SU-DHL-6 (cell line): ENCODE data around the gene KIAA1210.

ENCODE experiments used
- H2AFZ ChIP-seq: fragments of 200-600 bp; sonication (generic); 2 replicates; pipeline ENCODE4 v1.6.1; 2014; ENCODE audit warnings: low read depth, mild to moderate bottlenecking, moderate library complexity, mixed read lengths, antibody characterized with exemption, low read length; ENCODE audit not compliant: severe bottlenecking
- H3F3A ChIP-seq: fragments of 200-600 bp; shearing (Covaris generic); 2 replicates; pipeline ENCODE4 v1.6.0; 2016; ENCODE audit warnings: antibody characterized with exemption, mild to moderate bottlenecking; ENCODE audit not compliant: insufficient read depth
- H3K27ac ChIP-seq: fragments of 200-600 bp; sonication (generic); 2 replicates; pipeline ENCODE4 v1.5.1; 2016; ENCODE audit warnings: low read depth, mild to moderate bottlenecking, low read length, moderate library complexity, mixed read lengths
- H3K27me3 ChIP-seq: fragments of 200-600 bp; sonication (generic), shearing (Covaris generic); 2 replicates; pipeline ENCODE4 v1.6.0; 2014; ENCODE audit warnings: mild to moderate bottlenecking, low read length
- H3K36me3 ChIP-seq: fragments of 200-600 bp; sonication (generic); 2 replicates; pipeline ENCODE4 v1.6.1; 2014; ENCODE audit warnings: mild to moderate bottlenecking, low read length, mixed read lengths
- H3K4me2 ChIP-seq: fragments of 300-600, 200-600 bp; shearing (Covaris generic), sonication (generic); 2 replicates; pipeline ENCODE4 v1.6.0; 2014; ENCODE audit warnings: low read length, low read depth, mild to moderate bottlenecking; ENCODE audit not compliant: poor library complexity, severe bottlenecking
- H3K4me3 ChIP-seq: fragments of 200-600 bp; sonication (generic); 2 replicates; pipeline ENCODE4 v1.5.1; 2014; ENCODE audit warnings: antibody characterized with exemption, low read length, mild to moderate bottlenecking, mixed read lengths; ENCODE audit not compliant: insufficient read depth, poor library complexity, severe bottlenecking
- H3K79me2 ChIP-seq: fragments of 200-600 bp; sonication (generic); 2 replicates; pipeline ENCODE4 v1.6.1; 2014; ENCODE audit warnings: mild to moderate bottlenecking, low read length, moderate library complexity; ENCODE audit not compliant: insufficient read depth
- H3K9ac ChIP-seq: fragments of 200-600 bp; sonication (generic); 2 replicates; pipeline ENCODE4 v1.7.0; 2014; ENCODE audit warnings: mild to moderate bottlenecking, low read length
- H3K9me2 ChIP-seq: fragments of 200-600 bp; sonication (generic); replicated peaks from 2 replicates; pipeline ENCODE4 v1.6.1; 2014; ENCODE audit warnings: low read length; ENCODE audit not compliant: insufficient read depth
- H3K9me3 ChIP-seq: fragments of 200-600 bp; sonication (generic); 2 replicates; pipeline ENCODE4 v1.6.1; 2014; ENCODE audit warnings: low read length, mixed read lengths; ENCODE audit not compliant: insufficient read depth
- H4K20me1 ChIP-seq: fragments of 200-600 bp; sonication (generic); 2 replicates; pipeline ENCODE4 v1.6.1; 2014; ENCODE audit warnings: low read depth, mild to moderate bottlenecking, antibody characterized with exemption, low read length, moderate library complexity, mixed read lengths
- CTCF ChIP-seq: fragments of 200-600 bp; sonication (generic); IDR thresholded peaks from one replicate; pipeline ENCODE4 v1.5.1; 2017; ENCODE audit warnings: antibody characterized with exemption, mild to moderate bottlenecking, low read length, moderate library complexity; ENCODE audit not compliant: insufficient read depth, poor library complexity, severe bottlenecking
- EZH2phosphoT487 ChIP-seq: fragments of 200-600 bp; sonication (generic), shearing (Covaris generic); conservative IDR thresholded peaks from 2 replicates; pipeline ENCODE4 v1.6.1; 2018; ENCODE audit warnings: mild to moderate bottlenecking, antibody characterized with exemption, low read length, moderate library complexity, mixed read lengths

The KIAA1210 gene

GRCh38 chrX:119101168-119101567 is 26.4 kb downstream of the KIAA1210 start:
- Histone ChIP-seq H3K9me2 (no peaks in the 10 kb centered on the region), H3F3A (no peaks in the 10 kb centered on the region), H2AFZ (no peak overlapping the region), H3K27me3 (no peaks in the 10 kb centered on the region), H3K9me3 (no peaks in the 10 kb centered on the region), H3K27ac (no peak overlapping the region), H3K4me3 (no peak overlapping the region), H3K9ac (no peak overlapping the region), H4K20me1 (no peaks in the 10 kb centered on the region), H3K4me2 (no peak overlapping the region), H3K36me3 (no peaks in the 10 kb centered on the region), H3K79me2 (no peaks in the 10 kb centered on the region)
- TF ChIP-seq EZH2phosphoT487 (no peak), CTCF (no peak)

- Histone ChIP-seq H3K9me2 (no peaks in the 10 kb centered on the region), H3K27me3 (no peaks in the 10 kb centered on the region), H3F3A (no peaks in the 10 kb centered on the region), H3K79me2 (no peaks in the 10 kb centered on the region), H2AFZ (no peak overlapping the region), H3K27ac (no peak overlapping the region), H3K4me3 (no peak overlapping the region), H3K9me3 (no peaks in the 10 kb centered on the region), H3K9ac (no peak overlapping the region), H3K36me3 (no peaks in the 10 kb centered on the region), H4K20me1 (no peaks in the 10 kb centered on the region), H3K4me2 (no peak overlapping the region)
- TF ChIP-seq CTCF (no peak), EZH2phosphoT487 (no peak)
Measured at GRCh38 chrX:119095936-119096335, 31.7 kb downstream of the KIAA1210 start.

GRCh38 chrX:119094819-119095218 is 32.8 kb downstream of the KIAA1210 start:
- Histone ChIP-seq H3K36me3 (no peaks in the 10 kb centered on the region), H2AFZ (no peak overlapping the region), H3K79me2 (no peaks in the 10 kb centered on the region), H3K4me2 (no peak overlapping the region), H3K27me3 (no peaks in the 10 kb centered on the region), H3K9me3 (no peaks in the 10 kb centered on the region), H3K4me3 (no peak overlapping the region), H3K9ac (no peak overlapping the region), H4K20me1 (no peaks in the 10 kb centered on the region), H3K9me2 (no peaks in the 10 kb centered on the region), H3F3A (no peaks in the 10 kb centered on the region), H3K27ac (no peak overlapping the region)
- no peak for TF ChIP-seq EZH2phosphoT487
- TF ChIP-seq CTCF: no peak
